PC-3 (cell line): ENCODE results near the gene FGD4.

Experiments
- CTCF ChIP-seq: fragments of 300-600 bp; sonication (generic); conservative IDR thresholded peaks from 2 replicates; pipeline ENCODE4 v1.5.1; 2017; ENCODE audit warnings: antibody characterized with exemption, low read depth, mild to moderate bottlenecking, low read length
- EZH2 ChIP-seq: fragments of 300-600 bp; sonication (generic); IDR thresholded peaks from one replicate; pipeline ENCODE4 v1.6.1; 2017; ENCODE audit warnings: antibody characterized with exemption, mild to moderate bottlenecking, low read length; ENCODE audit not compliant: unreplicated experiment

GRCh38 chr12:32686340-32686739 lies 287.0 kb downstream of the FGD4 start:
- no peak for TF ChIP-seq CTCF
- TF ChIP-seq EZH2: no peak
